Measurements from ENCODE around the gene RUSC1.
"Not testable (repeated sequence)": the region's sequence is repeated elsewhere in the genome, so short reads cannot be mapped to it uniquely, and the experiment has no call there.

Gene RUSC1

GRCh38 chr1:155322953-155323728 lies 2.4 kb downstream of the RUSC1 start:
- peak; percentile 88 for DNase-seq (ENCODE audit: low spot score)

DNA sequence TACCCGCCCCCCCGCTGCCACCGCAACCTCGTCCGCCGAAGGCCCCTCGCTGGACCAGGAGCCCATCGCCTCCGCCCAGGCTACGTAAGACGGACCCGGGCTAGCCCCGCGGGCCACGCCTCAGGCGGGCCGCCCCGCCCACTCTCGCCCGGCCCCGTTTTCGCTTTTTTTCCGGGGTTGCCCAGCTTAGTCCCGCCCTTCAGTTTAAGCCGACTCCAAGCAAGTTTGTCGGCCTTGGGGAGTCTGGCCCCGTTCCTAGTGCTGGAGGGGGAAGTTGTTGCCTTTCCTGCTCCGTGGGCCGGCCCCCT lies 3.0 kb downstream of the RUSC1 start:
- DNase-seq (ENCODE audit: low spot score): peak; percentile 89

- DNase-seq (ENCODE audit: low spot score): peak; percentile 95
Measured at GRCh38 chr1:155324037-155324716, 3.5 kb downstream of the RUSC1 start.

DNA sequence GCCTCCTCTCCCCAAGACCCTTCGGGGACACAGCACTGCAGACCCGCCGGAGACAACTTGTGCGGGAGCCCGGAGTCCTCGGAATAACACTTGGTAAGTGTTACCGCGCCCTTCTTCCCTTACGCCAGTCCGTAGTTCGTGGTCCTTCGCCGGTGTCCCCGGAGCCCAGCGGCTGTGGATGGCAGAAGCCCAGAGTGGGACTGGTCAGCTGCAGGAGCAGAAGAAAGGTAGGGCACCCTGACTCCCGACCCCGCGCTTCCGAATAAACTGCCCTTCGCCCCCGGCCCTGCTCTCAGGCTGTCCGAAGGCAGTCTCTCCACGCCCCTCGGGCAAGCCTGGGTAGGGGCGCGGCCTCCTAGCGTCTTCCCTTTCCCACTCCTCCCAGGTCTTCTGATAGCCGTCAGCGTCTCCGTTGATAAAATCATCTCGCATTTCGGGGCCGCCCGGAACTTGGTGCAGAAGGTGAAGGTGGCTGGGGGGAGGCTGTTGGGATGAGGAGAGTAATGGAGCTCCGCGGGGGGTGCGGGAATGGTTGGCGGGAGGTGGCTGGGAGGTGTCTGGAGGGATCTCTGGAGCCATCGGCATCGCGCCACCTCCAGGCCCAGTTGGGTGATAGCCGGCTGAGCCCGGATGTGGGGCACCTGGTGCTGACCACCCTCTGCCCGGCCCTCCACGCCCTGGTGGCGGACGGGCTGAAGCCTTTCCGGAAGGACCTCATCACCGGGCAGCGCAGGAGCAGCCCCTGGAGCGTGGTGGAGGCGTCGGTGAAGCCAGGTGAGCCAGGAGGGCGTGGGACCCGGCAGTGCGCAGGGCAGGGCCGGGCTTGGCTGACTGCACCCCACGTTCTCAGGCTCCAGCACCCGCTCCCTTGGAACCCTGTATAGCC lies 4.3 kb downstream of the RUSC1 start:
- DNase-seq (ENCODE audit: low spot score): peak; percentile 47

DNA sequence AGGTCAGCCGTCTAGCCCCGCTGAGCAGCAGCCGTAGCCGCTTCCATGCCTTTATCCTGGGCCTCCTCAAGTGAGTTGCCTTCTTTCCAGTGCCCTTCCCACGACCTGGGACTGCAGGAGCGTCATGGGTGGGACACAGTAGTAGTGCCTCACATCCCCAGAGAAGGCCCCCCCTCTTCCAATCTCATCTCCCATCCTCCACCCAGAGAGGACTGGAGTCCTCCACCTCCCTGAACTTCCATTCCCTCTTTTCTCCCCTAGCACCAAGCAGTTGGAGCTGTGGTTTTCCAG lies 4.9 kb downstream of the RUSC1 start:
- DNase-seq (ENCODE audit: low spot score): no peak

DNA sequence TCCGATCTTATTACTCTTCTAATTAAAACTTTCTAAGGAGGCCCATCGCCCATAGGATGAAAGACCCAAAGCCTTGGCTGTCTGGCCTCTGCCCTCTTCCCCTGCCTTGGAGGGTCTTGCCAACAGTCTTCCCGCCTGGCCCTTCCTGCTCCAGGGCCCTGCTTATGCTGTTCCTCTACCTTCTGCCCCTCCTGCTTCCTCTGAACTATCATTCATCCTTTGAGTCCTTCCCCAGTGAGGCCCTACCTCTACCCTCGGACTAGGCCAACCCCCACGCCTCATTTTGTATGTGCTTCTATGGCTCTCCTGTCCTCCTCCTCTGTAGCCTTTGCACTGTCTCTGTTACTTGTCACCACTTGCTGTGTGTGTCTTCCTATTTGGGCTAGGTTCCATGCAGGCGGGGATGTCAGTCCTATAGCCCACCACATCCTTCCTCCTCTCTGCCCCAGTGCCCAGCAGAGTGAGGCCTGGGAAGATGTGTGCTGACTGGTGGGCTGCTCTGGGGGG lies 5.4 kb downstream of the RUSC1 start:
- DNase-seq (ENCODE audit: low spot score): no peak

DNA sequence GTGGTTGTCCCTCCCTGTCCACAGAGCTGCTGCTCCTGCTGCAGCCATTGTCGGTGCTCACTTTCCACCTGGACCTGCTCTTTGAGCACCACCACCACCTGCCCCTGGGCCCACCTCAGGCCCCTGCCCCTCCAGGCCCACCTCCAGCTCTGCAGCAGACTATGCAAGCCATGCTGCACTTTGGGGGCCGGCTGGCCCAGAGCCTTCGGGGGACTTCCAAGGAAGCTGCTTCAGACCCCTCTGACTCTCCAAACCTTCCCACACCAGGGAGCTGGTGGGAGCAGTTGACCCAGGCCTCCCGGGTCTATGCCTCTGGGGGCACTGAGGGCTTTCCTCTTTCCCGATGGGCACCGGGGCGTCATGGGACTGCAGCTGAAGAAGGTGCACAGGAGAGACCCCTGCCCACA lies 5.9 kb downstream of the RUSC1 start:
- no peak for DNase-seq (ENCODE audit: low spot score)

DNA sequence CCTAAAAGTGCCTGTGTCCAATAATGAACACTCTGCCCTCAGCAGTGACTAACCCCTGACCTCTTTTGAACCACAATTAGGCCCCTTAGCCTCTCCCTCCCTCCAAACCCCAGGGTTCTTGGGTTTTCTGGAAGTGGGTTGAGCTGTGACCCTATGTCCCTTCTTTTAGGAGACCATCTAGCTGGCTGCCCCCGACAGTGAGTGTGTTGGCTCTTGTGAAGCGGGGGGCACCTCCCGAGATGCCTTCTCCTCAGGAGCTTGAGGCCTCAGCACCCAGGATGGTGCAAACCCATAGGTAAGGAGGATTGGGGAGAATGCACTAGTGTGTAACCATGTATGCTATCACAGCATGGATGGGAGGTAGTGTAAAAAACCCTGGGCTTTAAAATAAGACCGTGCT lies 7.3 kb downstream of the RUSC1 start:
- DNase-seq (ENCODE audit: low spot score): no peak

DNA sequence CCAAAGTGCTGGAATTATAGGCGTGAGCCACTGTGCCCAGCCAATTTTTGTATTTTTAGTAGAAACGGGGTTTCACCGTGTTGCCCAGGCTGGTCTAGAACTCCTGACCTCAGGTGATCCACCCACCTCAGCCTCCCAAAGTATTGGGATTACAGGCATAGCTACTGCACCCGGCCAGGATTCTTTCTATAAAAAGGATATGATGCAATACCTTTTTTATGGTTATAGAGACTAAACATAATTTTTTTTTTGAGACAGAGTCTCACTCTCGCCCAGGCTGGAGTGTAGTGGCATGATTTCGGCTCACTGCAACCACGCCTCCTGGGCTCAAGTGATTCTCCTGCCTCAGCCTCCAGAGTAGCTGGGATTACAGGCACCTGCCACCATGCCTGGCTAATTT lies 8.2 kb downstream of the RUSC1 start:
- not testable (repeated sequence) for DNase-seq (ENCODE audit: low spot score)

DNA sequence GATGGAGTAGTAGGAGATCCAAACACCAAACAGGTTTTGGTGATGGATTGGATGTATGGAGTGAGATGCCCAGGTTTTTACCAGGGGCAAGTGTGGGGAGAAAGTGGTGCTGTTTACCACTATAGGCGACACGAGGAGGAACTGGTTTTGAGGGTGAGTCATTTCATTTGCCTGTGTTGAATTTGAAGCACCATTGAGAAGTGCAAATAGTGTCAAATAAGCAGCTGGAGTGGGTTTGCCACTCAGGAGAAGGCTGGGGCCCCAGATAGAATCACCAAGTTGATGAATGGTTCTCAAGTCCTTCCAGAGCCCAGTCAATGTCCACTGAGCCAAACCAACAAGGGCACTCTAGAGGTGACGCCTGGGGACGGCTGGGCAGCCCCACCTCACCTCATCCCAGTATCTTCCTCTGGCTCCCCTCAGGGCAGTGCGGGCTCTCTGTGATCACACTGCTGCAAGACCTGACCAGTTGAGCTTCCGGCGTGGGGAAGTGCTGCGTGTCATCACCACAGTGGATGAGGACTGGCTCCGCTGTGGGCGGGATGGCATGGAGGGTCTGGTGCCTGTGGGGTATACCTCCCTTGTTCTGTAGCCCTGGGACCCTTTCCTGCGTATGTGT lies 9.4 kb downstream of the RUSC1 start:
- no peak for DNase-seq (ENCODE audit: low spot score)

DNA sequence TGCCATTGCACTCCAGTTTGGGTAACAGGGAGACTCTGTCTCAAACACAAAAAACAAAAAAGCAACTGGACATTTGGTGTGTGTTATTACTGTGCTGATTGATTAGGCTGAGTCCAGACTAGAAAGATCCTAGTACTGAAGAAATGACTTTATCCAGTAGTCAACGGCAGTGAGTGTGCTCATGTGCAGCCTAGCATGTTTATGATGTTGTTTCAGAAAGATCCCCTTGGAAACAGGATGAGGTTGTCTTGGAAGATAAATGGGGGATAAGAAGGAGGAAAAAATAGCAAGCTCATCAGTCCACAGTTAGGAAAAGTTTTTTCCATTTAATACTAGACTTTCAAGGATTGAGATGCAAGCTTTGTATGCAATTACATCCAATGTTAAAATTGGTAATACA lies 14.3 kb downstream of the RUSC1 start:
- no peak for DNase-seq (ENCODE audit: low spot score)

GRCh38 chr1:155339515-155340097 lies 18.9 kb downstream of the RUSC1 start:
- no peak for DNase-seq (ENCODE audit: low spot score)

GRCh38 chr1:155342842-155343241 lies 22.1 kb downstream of the RUSC1 start:
- no peak for DNase-seq (ENCODE audit: low spot score)

- DNase-seq (ENCODE audit: low spot score): no peak
Measured at GRCh38 chr1:155352631-155353030, 31.9 kb downstream of the RUSC1 start.

- DNase-seq (ENCODE audit: low spot score): no peak
Measured at GRCh38 chr1:155360051-155360450, 39.4 kb downstream of the RUSC1 start.

DNA sequence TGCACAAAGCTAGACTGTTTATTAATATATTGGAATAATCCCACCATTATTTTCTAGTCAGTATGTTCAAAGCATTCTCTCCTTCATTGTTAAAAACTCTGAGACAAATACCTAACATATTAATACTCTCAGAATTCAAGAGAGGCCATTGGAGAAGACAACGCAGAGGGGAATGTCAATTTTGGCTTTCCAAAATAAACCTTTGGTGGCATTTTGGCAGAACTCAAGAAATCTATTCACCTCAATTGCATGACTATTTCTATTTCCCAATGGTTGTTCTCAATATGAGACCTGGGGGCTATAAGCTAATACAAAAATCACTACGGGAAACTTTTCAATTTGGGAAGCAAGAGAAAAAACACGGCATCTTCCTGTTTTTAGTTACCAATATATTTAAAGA lies 58.5 kb downstream of the RUSC1 start:
- DNase-seq (ENCODE audit: low spot score): no peak

- DNase-seq (ENCODE audit: low spot score): peak; percentile 12
Measured at GRCh38 chr1:155379631-155380090, 59.0 kb downstream of the RUSC1 start.

Data from germinal center (tissue), 1 donor.